Tibial nerve (tissue), 4 donors: ENCODE results near the gene GPATCH11.

ENCODE experiments used
- EP300 ChIP-seq, 2 donors: sonication (generic); formaldehyde crosslinking; IDR thresholded peaks; one replicate each; pipeline ENCODE4 v1.6.1; 2017; ENCODE audit warnings: antibody characterized with exemption in 2 of 2, mild to moderate bottlenecking in 1 of 2
- POLR2A ChIP-seq, 2 donors: fragments of 450-650 bp; IDR thresholded peaks; one replicate each; pipeline ENCODE4 v1.6.1; 2017; ENCODE audit warnings: antibody characterized with exemption in 2 of 2, mild to moderate bottlenecking in 2 of 2, moderate library complexity in 2 of 2
- TF ChIP-seq, protein P1 (sequence below), 5 experiments: fragments of 200-600 bp in 3 of 5; fragments of 450-650 bp in 2 of 5; sonication (generic) in 3 of 5; IDR thresholded peaks; one replicate each; pipeline ENCODE4 v1.5.1; 2016 to 2019; ENCODE audit warnings: antibody characterized with exemption in 5 of 5, mild to moderate bottlenecking in 3 of 5, moderate library complexity in 2 of 5

- TF ChIP-seq POLR2A (IDR thresholded peaks at IDR 0.05) (no peak), EP300 (IDR thresholded peaks at IDR 0.05) (no peak)
- TF ChIP-seq, protein P1, sequence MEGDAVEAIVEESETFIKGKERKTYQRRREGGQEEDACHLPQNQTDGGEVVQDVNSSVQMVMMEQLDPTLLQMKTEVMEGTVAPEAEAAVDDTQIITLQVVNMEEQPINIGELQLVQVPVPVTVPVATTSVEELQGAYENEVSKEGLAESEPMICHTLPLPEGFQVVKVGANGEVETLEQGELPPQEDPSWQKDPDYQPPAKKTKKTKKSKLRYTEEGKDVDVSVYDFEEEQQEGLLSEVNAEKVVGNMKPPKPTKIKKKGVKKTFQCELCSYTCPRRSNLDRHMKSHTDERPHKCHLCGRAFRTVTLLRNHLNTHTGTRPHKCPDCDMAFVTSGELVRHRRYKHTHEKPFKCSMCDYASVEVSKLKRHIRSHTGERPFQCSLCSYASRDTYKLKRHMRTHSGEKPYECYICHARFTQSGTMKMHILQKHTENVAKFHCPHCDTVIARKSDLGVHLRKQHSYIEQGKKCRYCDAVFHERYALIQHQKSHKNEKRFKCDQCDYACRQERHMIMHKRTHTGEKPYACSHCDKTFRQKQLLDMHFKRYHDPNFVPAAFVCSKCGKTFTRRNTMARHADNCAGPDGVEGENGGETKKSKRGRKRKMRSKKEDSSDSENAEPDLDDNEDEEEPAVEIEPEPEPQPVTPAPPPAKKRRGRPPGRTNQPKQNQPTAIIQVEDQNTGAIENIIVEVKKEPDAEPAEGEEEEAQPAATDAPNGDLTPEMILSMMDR (IDR thresholded peaks at IDR 0.05): no peak
Measured at GRCh38 chr2:37084797-37085196, 479 bp downstream of the GPATCH11 start.
